ENCODE data around the gene NT5DC3. TPM values are rescaled to one million over a fixed set of nuclear protein-coding genes. Genes with fewer than 3 reads are reported as not detected.

The NT5DC3 gene
- total RNA-seq, 4 donors from 2014 or later: 64.5 to 185 (median 131) TPM

DNA sequence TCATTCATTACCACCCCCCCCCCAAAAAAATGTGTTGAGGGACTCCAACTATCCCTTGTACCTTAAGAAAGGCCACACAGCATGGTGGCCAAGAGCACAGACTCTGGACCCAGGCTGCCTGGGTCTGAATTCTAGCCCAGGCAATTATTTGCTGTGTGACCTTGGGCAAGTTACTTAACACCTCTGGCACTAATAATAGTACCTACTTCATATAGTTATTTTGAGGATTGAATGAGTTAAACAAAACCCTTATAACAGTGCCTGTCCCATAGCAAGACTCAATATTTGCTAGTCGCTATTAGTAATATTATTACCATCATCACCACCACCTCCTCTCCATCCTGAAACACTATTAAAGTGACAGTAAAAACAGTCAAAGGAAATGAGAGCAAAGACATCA lies 37.2 kb downstream of the NT5DC3 start:
- no peak for ATAC-seq
- peaks cover 29 to 97% (median 50%) of the 10 kb centered on the region in 3 donors for H3K4me1 ChIP-seq
- TF ChIP-seq POLR2AphosphoS5 (IDR thresholded peaks at IDR 0.05) (no peak), POLR2A (IDR thresholded peaks at IDR 0.05) (no peak), EP300 (IDR thresholded peaks at IDR 0.05) (no peak)
- TF ChIP-seq, protein P1, sequence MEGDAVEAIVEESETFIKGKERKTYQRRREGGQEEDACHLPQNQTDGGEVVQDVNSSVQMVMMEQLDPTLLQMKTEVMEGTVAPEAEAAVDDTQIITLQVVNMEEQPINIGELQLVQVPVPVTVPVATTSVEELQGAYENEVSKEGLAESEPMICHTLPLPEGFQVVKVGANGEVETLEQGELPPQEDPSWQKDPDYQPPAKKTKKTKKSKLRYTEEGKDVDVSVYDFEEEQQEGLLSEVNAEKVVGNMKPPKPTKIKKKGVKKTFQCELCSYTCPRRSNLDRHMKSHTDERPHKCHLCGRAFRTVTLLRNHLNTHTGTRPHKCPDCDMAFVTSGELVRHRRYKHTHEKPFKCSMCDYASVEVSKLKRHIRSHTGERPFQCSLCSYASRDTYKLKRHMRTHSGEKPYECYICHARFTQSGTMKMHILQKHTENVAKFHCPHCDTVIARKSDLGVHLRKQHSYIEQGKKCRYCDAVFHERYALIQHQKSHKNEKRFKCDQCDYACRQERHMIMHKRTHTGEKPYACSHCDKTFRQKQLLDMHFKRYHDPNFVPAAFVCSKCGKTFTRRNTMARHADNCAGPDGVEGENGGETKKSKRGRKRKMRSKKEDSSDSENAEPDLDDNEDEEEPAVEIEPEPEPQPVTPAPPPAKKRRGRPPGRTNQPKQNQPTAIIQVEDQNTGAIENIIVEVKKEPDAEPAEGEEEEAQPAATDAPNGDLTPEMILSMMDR (IDR thresholded peaks at IDR 0.05): no peak
- no peaks in the 10 kb centered on the region for H3K9me3 ChIP-seq
- no peak overlapping the region for H3K4me3 ChIP-seq
- H3K27me3 ChIP-seq: no peaks in the 10 kb centered on the region
- WGBS, 2 donors (ENCODE audit: low coverage in 1 of 2): 82 to 88% methylated on average over 1 of the region's 1 CpG
- peaks cover 0 to 79% of the 10 kb centered on the region in 2 donors for H3K36me3 ChIP-seq
- H3K27ac ChIP-seq: peak overlapping the region in 3 of 4 donors; percentile 67 to 79 (median 71)

DNA sequence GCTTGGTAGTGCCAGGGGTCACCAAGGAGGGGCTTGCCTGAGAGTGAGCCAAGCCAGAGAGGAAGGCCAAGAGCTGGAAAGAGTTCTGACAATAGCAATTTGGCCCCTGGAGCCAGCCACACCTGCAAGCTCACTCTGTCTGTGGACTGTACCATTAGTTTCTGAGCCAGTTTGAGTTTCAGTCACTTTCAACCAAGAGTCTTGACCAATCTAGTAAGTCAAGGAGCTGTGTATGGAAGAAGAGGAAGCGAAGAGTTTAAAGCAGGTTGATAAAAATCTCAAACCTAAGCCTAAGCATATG lies 38.5 kb downstream of the NT5DC3 start:
- H3K4me1 ChIP-seq: peaks cover 21 to 86% (median 46%) of the 10 kb centered on the region in 3 donors
- ATAC-seq: no peak
- TF ChIP-seq, protein P1 (IDR thresholded peaks at IDR 0.05): no peak
- TF ChIP-seq POLR2A (IDR thresholded peaks at IDR 0.05) (no peak), POLR2AphosphoS5 (IDR thresholded peaks at IDR 0.05) (no peak)
- 100% methylated on average over 1 of the region's 1 CpG; no CpG with 5 or more reads in 1 of the 2 donors for WGBS, 2 donors (ENCODE audit: low coverage in 1 of 2)
- H3K27me3 ChIP-seq: no peaks in the 10 kb centered on the region
- H3K27ac ChIP-seq: peak overlapping the region; percentile 41 to 79 (median 72)
- H3K4me3 ChIP-seq: no peak overlapping the region
- peaks cover 4 to 79% of the 10 kb centered on the region in 2 donors for H3K36me3 ChIP-seq
- H3K9me3 ChIP-seq: no peaks in the 10 kb centered on the region

DNA sequence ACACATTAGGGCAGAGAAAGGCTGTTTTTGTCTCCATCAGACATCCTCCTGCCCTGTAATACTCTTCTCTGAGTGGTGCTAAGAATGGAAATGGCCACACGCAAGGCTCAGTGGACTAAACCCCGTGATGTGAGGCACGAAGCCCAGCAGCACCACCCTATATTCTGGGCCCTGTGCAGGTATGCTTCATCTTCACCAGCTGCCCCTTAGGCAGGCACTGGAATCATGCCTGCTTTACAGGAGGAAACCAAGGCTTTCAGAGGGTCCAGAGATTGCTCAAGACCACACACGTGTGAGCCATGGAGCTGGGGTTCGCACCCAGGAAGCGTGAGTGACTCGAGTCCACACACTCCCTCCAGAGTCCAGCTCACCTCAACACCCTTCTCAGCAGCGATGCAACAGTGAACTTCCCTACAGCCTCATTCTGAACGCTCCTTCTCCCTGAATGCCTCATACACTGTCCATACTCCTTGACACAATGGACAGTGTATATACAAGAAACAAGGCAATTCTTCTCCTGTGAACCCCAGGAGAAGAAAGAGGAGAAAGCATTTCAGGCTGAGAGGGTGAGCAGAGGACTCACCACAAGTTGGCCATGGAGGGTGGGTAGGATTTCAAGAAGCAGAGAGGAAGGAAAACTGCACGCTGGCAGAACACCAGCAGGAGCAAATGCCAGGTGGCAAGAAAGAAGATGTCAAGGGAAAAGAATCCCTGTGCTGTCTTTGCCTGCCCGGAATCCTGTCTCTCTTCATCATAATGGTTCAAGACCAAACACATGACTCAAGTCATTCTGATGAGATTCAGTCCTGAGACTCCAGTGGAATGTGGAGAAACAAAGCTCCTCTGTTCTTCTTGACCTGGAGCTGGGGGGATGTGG lies 39.1 kb downstream of the NT5DC3 start:
- 68 to 81% methylated on average over 4 to 9 of the region's 11 CpGs for WGBS, 2 donors (ENCODE audit: low coverage in 1 of 2)
- Histone ChIP-seq H3K27me3 (no peaks in the 10 kb centered on the region), H3K4me3 (no peak overlapping the region), H3K4me1 (peaks cover 16 to 86% (median 41%) of the 10 kb centered on the region in 3 donors), H3K9me3 (no peaks in the 10 kb centered on the region), H3K36me3 (peaks cover 4 to 79% of the 10 kb centered on the region in 2 donors), H3K27ac (peak overlapping the region; percentile 41 to 79 (median 72))
- TF ChIP-seq POLR2AphosphoS5 (IDR thresholded peaks at IDR 0.05): no peak
- TF ChIP-seq, protein P1 (IDR thresholded peaks at IDR 0.05): no peak
- TF ChIP-seq POLR2A (IDR thresholded peaks at IDR 0.05): no peak
- no peak for TF ChIP-seq EP300 (IDR thresholded peaks at IDR 0.05)
- ATAC-seq: no peak

DNA sequence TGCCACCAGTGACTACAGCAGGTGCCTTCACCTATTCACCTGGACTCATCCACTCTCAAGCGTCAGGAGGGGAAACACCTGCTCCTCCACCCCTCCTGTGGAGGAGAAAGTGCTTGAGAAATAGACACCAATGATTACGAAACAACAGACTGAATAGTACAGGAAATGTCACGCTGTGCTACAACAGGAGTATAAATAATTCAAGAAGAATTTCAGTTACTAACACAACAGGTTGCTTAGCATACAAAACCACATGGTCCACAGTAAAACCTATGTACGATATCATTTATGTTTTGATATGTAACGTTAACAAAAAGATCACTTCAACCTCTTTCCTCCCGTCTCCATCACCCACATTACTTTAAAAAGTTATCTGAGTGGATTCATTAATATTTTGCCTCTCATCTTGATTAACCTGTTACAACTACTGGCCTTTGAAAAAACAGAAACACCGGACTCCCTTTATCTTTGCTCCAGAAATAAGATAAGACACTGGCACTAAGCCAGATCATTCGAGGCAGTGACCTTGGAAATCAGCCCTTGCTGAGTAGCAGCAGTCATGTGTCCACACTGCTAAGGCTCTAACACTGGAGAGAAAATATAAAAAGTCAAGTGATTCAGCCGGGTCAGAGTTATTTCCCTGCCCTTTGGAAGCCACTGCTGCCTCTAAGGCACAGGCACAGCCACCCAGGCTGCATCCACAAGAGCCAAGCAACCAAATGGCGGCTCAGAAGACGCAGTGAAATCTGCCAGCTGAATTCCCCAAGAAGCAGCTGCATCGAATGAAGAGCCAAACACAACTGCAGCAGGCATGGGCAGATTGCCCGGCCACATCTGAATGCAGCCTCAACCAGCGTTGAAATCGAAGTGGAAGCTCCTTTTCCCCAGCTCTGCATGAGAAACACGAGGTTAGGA lies 40.9 kb downstream of the NT5DC3 start:
- 21 to 23% methylated on average over 10 to 16 of the region's 16 CpGs for WGBS, 2 donors (ENCODE audit: low coverage in 1 of 2)
- H3K27me3 ChIP-seq: no peaks in the 10 kb centered on the region
- peak; percentile 88 for TF ChIP-seq POLR2AphosphoS5 (IDR thresholded peaks at IDR 0.05)
- TF ChIP-seq, protein P1 (IDR thresholded peaks at IDR 0.05): no peak
- H3K36me3 ChIP-seq: peaks cover 5 to 80% of the 10 kb centered on the region in 2 donors
- ATAC-seq: peak; percentile 83
- H3K4me1 ChIP-seq: peaks cover 7 to 71% (median 30%) of the 10 kb centered on the region in 3 donors
- H3K9me3 ChIP-seq: no peaks in the 10 kb centered on the region
- peak overlapping the region; percentile 11 to 83 (median 75) for H3K27ac ChIP-seq
- no peak overlapping the region for H3K4me3 ChIP-seq
